8988T (cell line): ENCODE measurements around the gene PROSER1.
"Not testable (repeated sequence)": the region's sequence is repeated elsewhere in the genome, so short reads cannot be mapped to it uniquely, and the experiment has no call there.

Experiments used
- DNase-seq: peaks from one replicate; pipeline ENCODE4 v3.0.0; 2011

Gene PROSER1

DNA sequence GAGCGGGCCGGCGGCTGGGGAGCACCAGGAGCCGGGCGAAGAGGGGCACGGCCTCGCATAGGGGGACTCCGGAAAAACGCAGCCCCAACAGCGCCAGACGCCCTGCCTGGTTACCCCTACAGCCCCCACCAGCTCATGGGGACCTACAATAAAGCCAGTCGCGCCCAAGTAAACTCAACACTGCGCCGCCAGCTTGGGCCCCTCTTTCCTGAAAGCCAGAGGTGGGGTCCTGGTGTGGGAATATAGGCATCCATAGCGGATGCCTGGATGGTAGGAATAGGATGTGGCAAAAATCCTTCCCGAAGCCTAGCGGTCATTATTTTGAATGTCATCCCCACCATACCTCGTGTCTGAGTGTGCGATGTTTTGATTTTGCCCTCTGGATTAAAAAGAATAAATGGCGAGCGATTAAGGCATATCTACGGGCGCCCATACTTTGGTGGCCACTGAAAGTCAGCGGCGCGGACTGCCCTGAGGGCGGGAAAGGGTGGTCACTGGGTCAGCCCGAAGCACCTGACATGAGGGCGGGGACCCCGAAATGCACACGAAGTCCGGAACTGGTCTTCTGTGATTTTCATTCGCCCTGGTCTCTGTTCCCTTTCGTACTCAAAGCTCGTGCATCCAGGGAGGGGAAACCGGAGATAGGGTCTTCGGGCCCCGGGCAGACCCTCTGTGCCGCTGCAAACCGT lies at the start of gene PROSER1, which contains the start of gene NHLRC3:
Gene PROSER1 (minus strand): TSS at position 210 of the 689 bp plus-strand sequence. CDS start 847 bp downstream, outside the sequence.
Gene NHLRC3 (plus strand): TSS at position 577 of the 689 bp plus-strand sequence. CDS start 184 bp downstream, outside the sequence.
- DNase-seq = peak; percentile 16

DNA sequence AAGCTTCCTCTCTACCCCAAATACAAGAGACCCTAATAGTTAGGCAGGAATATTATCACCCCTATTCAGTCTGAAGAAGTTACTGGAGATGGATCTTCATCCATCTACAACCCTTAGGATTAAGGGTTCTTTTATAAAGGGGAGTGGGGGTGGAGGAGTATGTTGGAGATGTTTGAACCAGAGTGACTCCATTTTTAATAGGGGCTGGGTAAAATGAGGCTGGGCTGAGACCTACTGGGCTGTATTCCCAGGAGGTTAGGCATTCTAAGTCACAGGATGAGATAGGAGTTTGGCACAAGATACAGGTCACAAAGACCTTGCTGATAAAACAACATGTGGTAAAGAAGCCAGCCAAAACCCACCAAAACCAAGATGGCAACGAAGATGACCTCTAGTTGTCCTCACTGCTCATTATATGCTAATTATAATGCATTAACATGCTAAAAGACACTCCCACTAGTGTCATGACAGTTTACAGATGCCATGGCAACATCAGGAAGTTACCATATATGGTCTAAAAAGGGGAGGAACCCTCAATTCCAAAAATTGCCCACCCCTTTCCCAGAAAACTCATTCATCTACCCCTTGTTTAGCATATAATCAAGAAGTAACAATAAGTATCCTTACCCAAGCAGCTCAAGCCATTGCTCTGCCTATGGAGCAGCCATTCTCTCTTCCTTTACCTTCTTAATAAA lies 48.5 kb upstream of the PROSER1 start:
- DNase-seq = not testable (repeated sequence)

DNA sequence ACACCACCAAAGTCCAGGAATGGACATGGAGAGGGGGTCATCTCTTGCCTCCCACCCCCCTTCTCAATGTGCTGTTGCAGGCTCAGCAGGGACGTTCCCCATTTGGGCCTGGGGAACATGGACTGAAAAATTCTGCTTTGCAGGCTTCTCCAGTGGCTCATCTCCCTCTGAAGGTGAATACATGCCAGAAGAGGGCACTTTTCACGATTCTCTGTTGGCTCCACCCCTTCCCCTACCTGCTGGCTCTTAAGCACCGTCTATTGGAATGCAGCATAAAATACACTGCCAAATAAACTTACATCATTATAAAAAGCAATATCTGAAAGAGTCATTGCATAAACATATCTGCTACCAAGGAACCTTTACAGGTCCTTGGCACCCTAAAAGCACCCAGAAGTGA lies 36.1 kb upstream of the PROSER1 start:
- no peak for DNase-seq

DNA sequence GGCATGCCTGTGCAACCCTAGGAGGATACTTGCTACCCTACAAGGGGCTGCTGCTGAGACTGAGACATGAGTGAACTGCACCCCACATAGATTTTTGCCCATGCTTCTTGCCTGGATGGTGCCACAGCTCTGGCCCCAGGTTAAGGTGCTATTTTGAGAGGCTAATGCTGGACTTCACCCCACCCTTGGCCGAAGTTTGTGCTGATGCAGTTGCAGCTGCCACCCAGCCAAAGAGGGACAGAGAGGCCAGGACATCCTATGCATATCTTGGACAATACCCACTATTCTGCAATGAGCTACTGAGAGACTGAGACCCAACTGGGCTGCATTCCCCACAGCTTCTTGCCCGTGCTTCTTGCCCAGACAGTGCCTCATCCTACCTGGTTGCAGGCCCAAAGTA lies 35.0 kb upstream of the PROSER1 start:
- DNase-seq = no peak

DNA sequence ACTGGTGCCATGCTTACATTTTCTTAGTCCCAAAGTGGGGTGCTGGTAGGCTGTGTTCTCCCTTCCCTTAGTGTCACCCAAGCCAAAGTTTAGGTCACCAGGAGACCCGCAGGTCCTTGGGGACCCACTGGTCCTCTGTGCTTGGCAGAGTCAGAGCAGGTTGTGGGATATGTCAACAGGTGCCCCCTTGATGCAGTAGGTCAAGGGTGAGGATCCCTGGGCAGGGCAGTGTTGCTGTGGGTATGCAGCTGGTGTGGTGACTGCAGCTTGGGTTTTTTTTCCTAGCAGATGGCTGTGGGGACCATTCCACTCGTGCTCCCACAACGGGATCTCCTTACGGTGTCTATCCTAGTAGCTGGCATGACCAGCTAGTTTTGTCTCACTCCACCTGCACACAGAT lies 24.1 kb upstream of the PROSER1 start:
- no peak for DNase-seq

DNA sequence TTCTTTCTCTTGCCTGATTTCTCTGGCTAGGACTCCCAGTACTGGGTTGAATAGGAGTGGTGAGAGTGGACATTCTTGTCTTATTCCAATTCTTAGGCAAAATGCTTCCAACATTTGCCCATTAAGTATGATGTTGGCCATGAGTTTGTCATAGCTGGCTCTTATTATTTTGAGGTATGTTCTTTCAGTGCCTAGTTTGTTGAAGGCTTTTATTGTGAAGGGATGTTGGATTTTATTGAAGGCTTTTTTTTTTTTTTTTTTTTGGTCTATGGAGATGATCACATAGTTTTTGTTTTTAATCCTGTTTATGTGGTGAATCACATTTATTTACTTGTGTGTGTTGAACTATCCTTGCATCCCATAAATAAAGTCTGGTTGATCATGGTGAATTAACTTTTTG lies 20.2 kb upstream of the PROSER1 start:
- DNase-seq = no peak

DNA sequence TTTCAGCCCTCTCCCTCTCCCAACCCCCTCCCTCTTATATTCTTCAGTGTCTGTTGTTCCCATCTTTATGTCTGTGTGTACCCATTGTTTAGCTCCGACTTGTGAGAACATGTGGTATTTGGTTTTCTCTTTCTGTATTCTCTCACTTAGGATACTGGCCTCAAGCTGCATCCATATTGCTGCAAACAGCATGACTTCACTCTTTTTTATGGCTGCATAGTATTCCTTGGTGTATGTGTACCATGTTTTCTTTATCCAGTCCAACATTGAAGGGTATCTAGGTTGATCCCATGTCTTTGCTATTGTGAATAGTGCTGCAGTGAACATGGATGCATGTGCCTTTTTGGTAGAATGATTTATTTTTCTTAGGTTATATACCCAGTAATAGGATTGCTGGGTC lies 18.1 kb upstream of the PROSER1 start:
- no peak for DNase-seq

DNA sequence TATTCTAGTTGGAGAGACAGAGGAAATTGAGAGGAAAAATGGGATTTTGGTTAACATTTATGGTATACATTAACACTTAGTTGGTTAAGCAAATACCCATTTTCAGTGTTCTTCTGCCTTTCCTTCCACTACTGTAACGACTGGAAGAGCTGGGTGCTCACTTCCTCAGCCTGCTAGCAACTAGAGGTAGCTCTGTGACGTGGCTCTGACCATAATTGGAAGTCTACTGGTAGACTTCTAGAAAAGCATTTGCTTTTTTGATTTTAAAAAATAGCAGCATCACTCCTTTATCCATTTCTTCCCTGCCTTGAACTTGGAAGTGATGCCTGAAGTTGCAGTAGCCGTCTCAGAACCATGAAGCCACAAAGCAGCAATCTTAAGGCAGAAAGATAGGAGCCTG lies 16.2 kb upstream of the PROSER1 start:
- DNase-seq = no peak

DNA sequence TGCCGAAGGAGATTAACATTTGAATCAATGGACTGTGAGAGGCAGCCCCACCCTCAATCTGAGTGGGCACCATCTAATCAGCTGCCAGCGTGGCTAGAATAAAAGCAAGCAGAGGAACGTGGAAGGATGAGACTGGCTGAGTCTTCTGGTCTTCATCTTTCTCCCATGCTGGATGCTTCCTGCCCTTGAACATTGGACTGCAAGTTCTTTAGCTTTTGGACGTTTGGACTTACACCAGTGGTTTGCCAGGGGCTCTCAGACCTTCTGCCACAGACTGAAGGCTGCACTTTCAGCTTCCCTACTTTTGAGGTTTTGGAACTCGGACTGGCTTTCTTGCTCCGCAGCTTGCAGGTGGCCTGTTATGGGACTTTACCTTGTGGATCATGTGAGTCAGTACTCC lies 15.1 kb upstream of the PROSER1 start:
- DNase-seq = no peak

DNA sequence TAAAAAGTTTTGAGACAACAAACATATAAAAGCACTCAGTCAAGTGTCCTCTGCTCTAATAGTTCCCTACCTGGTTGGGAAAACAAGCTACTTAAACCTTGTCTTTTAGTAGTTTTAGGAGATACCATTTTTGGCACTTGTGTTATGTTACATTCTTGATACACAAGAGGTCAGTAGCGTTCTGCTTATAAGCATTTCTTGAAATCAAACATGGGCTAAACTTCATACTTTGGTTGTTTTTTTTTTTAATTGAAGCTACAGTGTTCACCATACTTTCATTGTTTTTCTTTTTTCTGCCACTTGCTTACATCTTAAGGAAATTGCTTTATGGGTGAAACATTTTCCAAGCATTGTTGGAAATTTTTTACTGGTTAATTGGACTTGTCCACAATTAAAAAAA lies 13.3 kb upstream of the PROSER1 start:
- DNase-seq = no peak

DNA sequence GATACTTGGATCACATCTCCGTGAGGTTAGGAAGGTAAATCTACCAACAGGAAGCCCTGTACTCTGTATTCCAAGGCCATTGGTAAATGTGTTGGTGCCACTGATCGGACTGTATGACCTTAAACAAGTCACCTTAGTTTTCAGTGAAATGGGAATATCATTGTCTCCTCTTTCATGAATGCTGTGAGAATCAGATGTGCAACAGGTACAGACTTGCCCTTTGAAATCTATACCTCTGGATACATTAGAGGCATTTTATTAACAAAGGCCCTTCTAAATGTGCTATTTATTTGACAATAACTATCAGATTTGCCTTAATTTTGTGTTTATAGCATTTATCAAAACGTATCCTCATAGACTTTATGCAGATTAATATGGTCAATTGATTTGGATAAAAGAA lies 11.4 kb upstream of the PROSER1 start:
- no peak for DNase-seq

DNA sequence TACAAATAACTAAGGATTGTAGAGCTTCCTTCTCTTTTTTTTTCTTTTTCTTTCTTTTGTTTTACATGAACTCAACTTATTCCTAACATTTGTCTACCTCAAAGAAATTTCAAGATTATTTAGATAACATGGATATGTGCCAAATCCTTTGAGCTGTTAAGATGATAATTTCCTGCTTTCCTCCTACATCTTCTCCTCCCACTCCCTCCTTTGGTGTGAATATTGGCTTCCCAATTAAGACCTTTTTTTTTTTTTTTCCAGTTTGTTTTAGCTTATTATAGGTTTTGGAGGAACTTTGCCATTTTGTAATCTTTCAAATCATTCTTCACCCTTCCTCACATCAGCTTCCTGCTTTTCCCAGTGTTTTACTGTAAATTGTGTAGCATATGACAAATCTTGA lies 10.9 kb upstream of the PROSER1 start:
- DNase-seq = no peak

DNA sequence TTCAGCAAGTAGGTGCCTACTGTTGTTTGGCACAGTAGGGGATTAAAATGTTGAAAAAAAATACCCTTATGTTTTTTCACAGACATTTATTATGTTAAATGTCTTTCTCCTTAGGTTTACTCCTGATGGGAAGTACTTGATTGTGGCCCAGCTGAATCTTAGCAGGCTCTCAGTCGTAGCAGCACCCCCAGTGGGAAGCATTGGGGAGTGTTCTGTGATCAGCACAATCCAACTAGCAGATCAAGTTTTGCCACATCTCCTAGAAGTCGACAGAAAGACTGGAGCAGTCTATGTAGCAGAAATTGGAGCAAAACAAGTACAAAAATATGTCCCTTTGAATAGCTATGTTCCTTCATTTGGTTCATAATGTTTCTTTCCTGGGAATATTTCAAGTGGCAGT lies 9.7 kb upstream of the PROSER1 start:
- DNase-seq = no peak

DNA sequence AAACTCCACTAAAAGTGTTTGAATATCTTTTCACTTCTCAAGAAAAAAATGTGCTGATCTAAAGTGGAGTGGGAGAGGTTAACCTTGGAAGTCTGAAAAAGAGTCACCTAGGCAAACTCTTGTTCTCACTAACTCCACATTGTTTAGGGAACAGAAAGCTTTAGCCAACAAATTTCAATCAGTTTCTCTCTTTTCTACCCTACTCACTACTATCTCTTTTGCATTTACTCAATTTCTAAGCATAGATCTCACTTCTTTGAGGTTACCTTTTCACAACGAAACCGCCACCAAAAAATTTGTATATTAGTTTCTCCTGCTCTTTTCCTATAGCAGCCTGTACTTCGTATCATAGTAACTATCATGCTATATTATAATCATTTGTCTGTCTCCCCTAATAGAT lies 6.6 kb upstream of the PROSER1 start:
- DNase-seq = no peak

DNA sequence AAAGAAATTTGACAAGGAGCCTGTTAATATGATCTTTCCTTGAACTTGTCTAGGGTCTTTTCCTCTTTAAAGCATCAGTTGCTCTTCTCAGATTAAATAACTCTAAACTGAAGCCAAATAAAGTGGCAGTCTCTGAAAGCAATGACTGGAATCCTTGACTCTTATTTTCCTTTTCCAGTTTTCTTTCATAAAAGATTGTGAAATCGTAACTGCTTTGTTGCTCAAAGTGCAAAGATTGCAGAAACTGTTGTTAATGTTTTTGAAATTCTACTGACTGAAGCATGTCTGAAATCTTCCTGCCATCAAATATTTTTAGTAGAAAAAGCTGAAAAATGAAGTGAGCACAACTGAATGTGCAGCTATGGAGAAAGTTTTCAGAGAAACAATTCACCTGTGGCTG lies 2.3 kb upstream of the PROSER1 start:
- DNase-seq = no peak

DNA sequence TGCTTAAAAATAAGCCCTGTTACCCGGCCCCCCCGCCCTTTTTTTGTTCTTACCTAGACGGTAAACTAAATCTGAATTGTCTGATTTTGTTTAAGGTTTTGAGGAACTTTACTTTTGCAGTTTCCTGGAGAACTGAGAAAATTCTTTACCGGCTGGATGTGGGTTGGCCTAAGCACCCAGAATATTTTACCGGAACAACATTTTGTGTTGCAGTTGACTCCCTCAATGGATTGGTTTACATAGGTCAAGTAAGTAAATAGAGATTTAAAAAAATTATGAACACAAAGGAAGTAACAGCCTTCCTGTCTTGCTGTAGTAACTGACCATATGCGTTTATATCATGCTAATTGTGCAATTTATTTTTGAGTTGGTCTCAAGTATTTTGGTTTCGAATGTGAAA lies 1.2 kb upstream of the PROSER1 start:
- DNase-seq = no peak

DNA sequence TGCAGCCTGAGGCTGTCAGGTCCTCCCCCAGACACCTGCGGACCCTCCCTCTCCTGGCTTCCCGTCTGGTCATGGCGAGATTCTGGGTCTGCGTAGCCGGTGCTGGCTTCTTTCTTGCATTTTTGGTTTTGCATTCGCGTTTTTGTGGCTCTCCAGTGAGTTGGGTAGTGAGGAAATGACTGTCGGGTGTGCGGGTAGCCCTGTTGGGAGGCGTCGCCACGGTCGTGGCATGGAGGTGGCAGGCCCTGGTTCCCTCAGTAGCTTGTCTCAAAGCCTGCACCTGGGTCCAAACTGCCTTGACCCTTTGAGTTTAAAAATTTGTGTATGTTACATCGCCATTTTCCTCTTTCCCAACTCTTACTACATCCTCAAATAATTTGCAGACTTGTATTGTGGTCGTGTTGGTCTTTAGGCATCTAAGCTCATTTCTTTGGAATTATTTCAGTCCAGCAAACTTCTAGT lies 711 bp upstream of the PROSER1 start:
- no peak for DNase-seq

DNA sequence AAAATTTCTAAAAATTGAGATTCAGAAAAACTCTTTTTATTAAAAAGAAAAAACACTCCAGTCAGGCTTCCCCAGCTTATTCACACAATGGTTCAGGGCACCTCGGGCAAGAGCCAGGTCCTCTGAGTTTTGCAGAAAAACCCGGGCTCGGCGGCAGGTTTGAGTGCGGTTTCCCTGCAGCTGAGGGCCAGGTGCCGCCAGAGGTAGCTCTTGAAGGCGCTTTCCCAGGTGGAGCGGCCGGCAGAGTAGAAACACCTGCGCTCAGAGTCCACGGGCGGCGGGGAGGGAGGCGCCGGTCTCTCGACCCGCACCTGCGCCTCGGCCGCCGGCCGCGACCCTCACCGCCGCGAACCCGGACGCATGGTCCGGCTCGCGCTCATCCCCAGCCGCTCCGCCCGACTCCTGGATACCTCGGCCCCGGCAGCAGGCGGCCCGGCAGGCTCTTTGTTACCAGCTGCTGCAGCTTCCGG lies 444 bp downstream of the PROSER1 start:
- DNase-seq = no peak

DNA sequence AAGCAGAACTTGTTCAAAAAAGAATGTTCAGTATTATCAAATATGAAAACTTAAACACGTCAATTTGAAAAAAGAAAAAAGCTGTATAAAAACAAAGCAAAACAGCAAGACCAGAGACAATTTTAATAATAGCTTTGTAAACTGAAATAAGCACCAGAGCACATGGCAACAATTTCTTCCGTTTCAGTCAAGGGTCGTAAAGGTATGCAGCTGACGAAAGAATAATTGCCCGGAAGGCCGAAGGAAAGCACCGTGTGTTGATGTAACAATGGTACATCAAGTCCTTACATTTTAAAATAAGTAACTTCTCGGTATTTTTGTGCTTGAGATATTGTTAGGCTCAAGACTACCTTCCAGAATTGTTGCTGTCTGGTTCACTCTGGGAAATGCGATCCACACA lies 1.7 kb downstream of the PROSER1 start:
- DNase-seq = no peak

DNA sequence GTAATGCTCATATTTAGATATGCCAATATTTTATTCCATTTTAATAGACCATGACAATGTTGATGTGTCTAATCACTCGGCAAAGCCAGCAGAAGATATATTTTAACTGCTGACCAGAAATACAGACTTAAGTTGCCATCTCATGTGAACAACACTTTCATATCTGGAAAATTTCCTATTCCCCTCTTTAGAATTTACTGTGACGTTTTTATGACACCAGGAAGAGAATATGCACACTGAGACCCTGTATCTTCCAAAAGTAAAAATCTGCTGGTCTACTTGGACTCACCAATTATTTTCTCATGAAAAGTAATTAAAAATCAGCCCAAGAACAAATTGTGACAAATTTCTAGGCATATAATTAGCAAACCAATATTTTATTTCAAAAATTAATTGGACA lies 2.1 kb downstream of the PROSER1 start:
- no peak for DNase-seq

DNA sequence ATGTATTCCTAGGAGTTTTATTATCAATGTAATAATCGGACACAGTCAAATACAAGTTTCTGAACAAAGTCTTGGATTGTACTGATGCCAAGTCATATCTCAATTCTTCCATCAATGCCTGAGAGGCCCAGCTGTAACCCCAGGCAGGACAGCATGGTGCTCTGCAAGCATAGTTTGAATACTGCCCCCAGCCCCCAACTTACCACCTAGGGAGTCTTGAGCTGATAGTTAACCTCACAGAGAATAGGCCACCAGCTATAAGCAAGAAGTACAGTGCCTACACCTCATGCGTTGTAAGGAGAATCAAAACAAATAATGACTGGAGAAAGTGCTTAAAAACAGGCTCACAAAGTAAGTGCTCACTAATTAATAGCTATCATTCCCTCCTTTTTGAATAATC lies 2.7 kb downstream of the PROSER1 start:
- DNase-seq = no peak

DNA sequence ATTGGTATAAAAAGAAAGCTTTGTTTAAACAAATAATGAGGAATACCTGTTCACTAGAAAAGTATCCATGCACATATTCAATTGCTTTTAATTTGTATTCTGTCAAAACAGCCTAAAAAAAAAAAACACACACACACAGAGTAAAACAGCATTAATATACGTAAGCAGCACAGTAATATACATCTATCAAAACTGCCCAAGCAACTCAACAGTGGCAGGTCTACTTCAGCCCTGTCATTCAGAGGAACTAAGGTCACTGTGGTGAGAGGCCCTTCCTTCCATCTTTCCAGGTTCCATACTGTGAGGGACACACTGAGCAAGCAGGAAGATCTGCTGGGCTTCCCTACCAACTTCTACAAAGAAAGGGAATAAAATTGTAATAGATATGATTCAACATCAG lies 3.8 kb downstream of the PROSER1 start:
- no peak for DNase-seq

DNA sequence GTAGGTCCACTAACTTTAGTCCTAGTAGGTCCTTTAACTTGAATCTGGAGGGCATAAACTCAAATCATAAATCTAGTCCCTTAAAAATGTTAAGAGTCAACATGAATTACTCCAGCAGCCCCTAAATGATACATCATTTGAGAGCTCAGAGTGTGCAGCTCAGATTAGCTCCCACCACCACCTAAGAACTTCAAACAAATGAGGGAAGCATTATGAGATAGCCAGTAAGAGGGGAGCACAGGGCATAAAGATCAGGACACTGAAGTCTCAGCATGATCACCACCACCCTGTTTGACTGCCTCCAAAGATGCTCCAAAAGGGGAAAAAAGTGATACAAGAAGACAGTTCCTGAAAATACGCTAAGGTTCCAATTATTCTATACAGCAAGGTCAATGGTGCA lies 5.7 kb downstream of the PROSER1 start:
- no peak for DNase-seq

DNA sequence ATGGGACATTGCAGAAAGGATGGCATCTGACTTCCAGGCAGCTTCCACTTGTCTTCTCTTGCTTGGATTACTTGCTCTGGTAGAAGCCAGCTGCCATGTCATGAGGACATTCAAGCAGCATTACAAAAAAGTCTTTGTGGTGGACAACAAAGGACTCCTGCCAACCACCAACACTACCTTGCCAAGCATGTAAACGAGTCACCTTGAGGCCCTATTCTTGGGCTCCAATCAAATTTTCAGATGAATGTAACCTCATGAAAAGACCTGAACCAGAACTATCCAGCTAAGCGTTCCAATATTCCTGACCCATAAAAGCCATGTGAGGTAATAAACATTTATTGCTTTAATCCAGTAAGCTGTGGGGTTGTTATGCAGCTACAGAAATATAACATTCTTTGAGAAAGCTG lies 12.5 kb downstream of the PROSER1 start:
- no peak for DNase-seq

DNA sequence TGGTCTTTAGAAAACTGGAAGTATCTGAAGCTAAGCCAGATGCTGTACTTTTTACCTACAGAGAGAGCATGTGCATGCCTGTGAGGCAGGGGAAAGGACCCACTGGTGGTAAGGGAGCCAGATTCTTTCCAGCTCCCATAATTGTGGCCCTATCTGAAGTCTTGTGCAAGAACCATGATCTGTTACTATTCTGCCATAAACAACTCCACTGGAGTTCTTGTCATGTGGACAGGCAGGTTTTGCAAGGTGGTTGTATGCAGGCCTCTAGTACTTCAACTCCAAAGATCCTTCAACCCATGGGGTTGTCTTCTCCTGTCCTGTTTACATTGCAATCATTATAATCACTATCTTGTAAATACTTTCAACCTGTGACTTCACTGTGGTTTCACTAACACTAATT lies 14.1 kb downstream of the PROSER1 start:
- DNase-seq = no peak
